B cell (primary cell): Measurements from ENCODE around the gene TCF7. TPM values are rescaled to one million over a fixed set of nuclear protein-coding genes. Genes with fewer than 3 reads are reported as not detected.

ENCODE experiments used
- ATAC-seq: fragments of 200-7000 bp; cut with Tn5 transposase; one replicate; pipeline ENCODE4 v1.10.0; 2021; ENCODE audit warnings: low read depth, mild to moderate bottlenecking, moderate number of reproducible peaks, moderate library complexity
- CTCF ChIA-PET: fragments of 350-600 bp; sonication (Branson Sonifier 250); formaldehyde crosslinking; loops from one replicate; lab custom pipeline; 2021; ENCODE audit warnings: antibody characterized with exemption, inconsistent platforms; lab: Charles Lee
- POLR2A ChIA-PET: fragments of 350-600 bp; sonication (Branson Sonifier 250); formaldehyde crosslinking; loops from one replicate; lab custom pipeline; 2021; ENCODE audit warnings: antibody characterized with exemption; lab: Charles Lee
- DNase-seq: peaks from one replicate; pipeline ENCODE4 v3.0.0; 2013
- H2AFZ ChIP-seq: 2 replicates; pipeline ENCODE4 v1.6.1; 2012; ENCODE audit warnings: mild to moderate bottlenecking, low read depth, low read length; ENCODE audit not compliant: insufficient read depth, poor library complexity, severe bottlenecking
- H3K27ac ChIP-seq, 2 donors: 1 replicate in 1 of 2; 2 replicates in 1 of 2; pipeline ENCODE4 v1.5.1; 2012 to 2013; ENCODE audit warnings: low read length in 2 of 2, mild to moderate bottlenecking in 2 of 2, moderate library complexity in 1 of 2
- H3K27me3 ChIP-seq, 4 experiments: fragments of 200-600 bp in 1 of 4; sonication (generic) in 1 of 4; replicated peaks in 1 of 4; 1 replicate in 2 of 4; 2 replicates in 2 of 4; pipeline versions ENCODE4 v1.6.1 to v1.7.0; 2013 to 2016; ENCODE audit warnings: low read length in 3 of 4, mild to moderate bottlenecking in 2 of 4, mixed read lengths in 1 of 4, moderate library complexity in 1 of 4; ENCODE audit not compliant: insufficient read depth in 4 of 4, control insufficient read depth in 3 of 4; ENCODE audit errors: control extremely low read depth in 1 of 4
- H3K36me3 ChIP-seq, 2 experiments: replicated peaks in 1 of 2; 1 replicate in 1 of 2; 2 replicates in 1 of 2; pipeline versions ENCODE4 v1.6.1 to v1.7.1; 2013; ENCODE audit warnings: low read length in 1 of 2; ENCODE audit not compliant: insufficient read depth in 2 of 2, control insufficient read depth in 1 of 2; ENCODE audit errors: control extremely low read depth in 1 of 2, extremely low read depth in 1 of 2
- H3K4me1 ChIP-seq, 2 donors: fragments of 200-600 bp in 1 of 2; sonication (generic) in 1 of 2; 1 replicate in 1 of 2; 2 replicates in 1 of 2; pipeline versions ENCODE4 v1.5.1 to v1.6.1; 2013 to 2017; ENCODE audit warnings: low read length in 2 of 2; ENCODE audit not compliant: control insufficient read depth in 2 of 2, insufficient read depth in 2 of 2
- H3K4me2 ChIP-seq: replicated peaks from 2 replicates; pipeline ENCODE3; 2012; ENCODE audit warnings: mild to moderate bottlenecking, low read depth, low read length; ENCODE audit not compliant: poor library complexity, severe bottlenecking
- H3K4me3 ChIP-seq, 5 experiments: fragments of 200-600 bp in 1 of 5; sonication (generic) in 1 of 5; 1 replicate in 3 of 5; 2 replicates in 2 of 5; pipeline versions ENCODE4 v1.5.1 to v1.7.0; 2011 to 2016; ENCODE audit warnings: low read length in 4 of 5, mild to moderate bottlenecking in 4 of 5, low read depth in 2 of 5, control low read depth in 1 of 5, moderate library complexity in 1 of 5; ENCODE audit not compliant: insufficient read depth in 1 of 5; ENCODE audit errors: control extremely low read depth in 1 of 5, extremely low read depth in 1 of 5
- H3K79me2 ChIP-seq: fragments of 200-600 bp; sonication (generic); one replicate; pipeline ENCODE4 v1.6.0; 2016; ENCODE audit warnings: low read length; ENCODE audit not compliant: control insufficient read depth, insufficient read depth
- H3K9ac ChIP-seq: fragments of 200-600 bp; sonication (generic); 2 replicates; pipeline ENCODE4 v1.6.1; 2017; ENCODE audit warnings: mild to moderate bottlenecking, low read length, moderate library complexity
- H3K9me3 ChIP-seq, 3 donors: one replicate each; pipeline versions ENCODE4 v1.6.1 to v1.7.1; 2013; ENCODE audit warnings: low read length in 2 of 3; ENCODE audit not compliant: control insufficient read depth in 2 of 3, insufficient read depth in 1 of 3; ENCODE audit errors: control extremely low read depth in 1 of 3
- H4K20me1 ChIP-seq: 2 replicates; pipeline ENCODE4 v1.6.0; 2012; ENCODE audit warnings: mild to moderate bottlenecking, low read length; ENCODE audit not compliant: insufficient read depth, control insufficient read depth, poor library complexity, severe bottlenecking
- H3K27ac Mint-ChIP-seq: one replicate; pipeline ENCODE4 v1.8.0; 2021; ENCODE audit warnings: mixed read lengths
- H3K27me3 Mint-ChIP-seq: one replicate; pipeline ENCODE4 v1.8.0; 2021; ENCODE audit warnings: mixed read lengths
- H3K4me1 Mint-ChIP-seq: one replicate; pipeline ENCODE4 v1.8.0; 2021; ENCODE audit warnings: mixed read lengths
- H3K4me3 Mint-ChIP-seq: one replicate; pipeline ENCODE4 v1.8.0; 2021; ENCODE audit warnings: mixed read lengths
- H3K9me3 Mint-ChIP-seq: one replicate; pipeline ENCODE4 v1.8.0; 2022; ENCODE audit warnings: mixed read lengths; ENCODE audit not compliant: insufficient read depth
- CTCF ChIP-seq: fragments of 200-600 bp; IDR thresholded peaks from one replicate; pipeline ENCODE4 v1.8.0; 2022; ENCODE audit warnings: antibody characterized with exemption, mild to moderate bottlenecking
- EZH2 ChIP-seq: IDR thresholded peaks from 2 replicates; pipeline ENCODE4 v1.6.1; 2012; ENCODE audit warnings: borderline replicate concordance, low read depth, mild to moderate bottlenecking, moderate library complexity, low read length; ENCODE audit not compliant: insufficient read depth, poor library complexity, severe bottlenecking
- WGBS: methylation state at CpG from one replicate; pipeline ENCODE4 v1.1.5; 2013; ENCODE audit warnings: missing lambda C conversion rate; ENCODE audit not compliant: insufficient coverage; 5-methylcytosine and 5-hydroxymethylcytosine counted together
- intact Hi-C: fragments of 100-400 bp; cut with micrococcal nuclease; formaldehyde crosslinking; loops from one replicate; pipeline ENCODE4 v1.10.0; 2022
- polyA plus RNA-seq: library from polyadenylated mRNA; depleted of rRNA; stranded (reverse); fragments of >200 nt; gene quantifications from 2 replicates; pipeline ENCODE4 v1.2.3, GENCODE V29; 2012
- total RNA-seq, 2 donors: library from RNA; stranded (reverse); fragments of 120-200 nt in 1 of 2; gene quantifications; 1 replicate in 1 of 2; 2 replicates in 1 of 2; pipeline versions ENCODE4 v1.2.3 to v1.2.4, GENCODE V29; 2013 to 2022

Gene TCF7
- total and polyA plus RNA-seq, 2 donors (not counting 1 experiment from before 2014, with no cell fraction given): 26.8 to 61.1 TPM

GRCh38 chr5:134176511-134177368 is 62.3 kb downstream of the TCF7 start, which contains the start of gene SKP1:
Gene SKP1, minus strand, starts transcription at chr5:134176950. Its CDS starts 2,928 bp downstream, at chr5:134174022.
- H3K4me1 ChIP-seq: peaks cover 25 to 27% of the 10 kb centered on the region in 2 donors
- H3K4me1 Mint-ChIP-seq: peaks cover 29% of the 10 kb centered on the region
- intact Hi-C loops: loop anchor here (1.0 to 5.0 kb wide), 7 partner anchors 50 to 728 kb away; partner anchors contain the start of genes CAMLG, DDX46, JADE2 and PCBD2

More at GRCh38 chr5:134176511-134177368, 62.3 kb downstream of the TCF7 start, which contains the start of gene SKP1:
- peak within 1 kb of the TSS; percentile 98 for H2AFZ ChIP-seq
- peaks cover 57% of the 10 kb centered on the region for H3K79me2 ChIP-seq
- H3K4me2 ChIP-seq: peak within 1 kb of the TSS; percentile 86
- no peaks in the 10 kb centered on the region for H3K9me3 Mint-ChIP-seq
- H3K4me3 Mint-ChIP-seq: peak within 1 kb of the TSS; percentile 96
- peak within 1 kb of the TSS; percentile 73 to 100 (median 93) for H3K4me3 ChIP-seq
- peak within 1 kb of the TSS; percentile 98 for H3K27ac Mint-ChIP-seq
- peaks cover 8 to 17% of the 10 kb centered on the region in 2 experiments for H3K36me3 ChIP-seq
- H4K20me1 ChIP-seq: peaks cover 45% of the 10 kb centered on the region
- no peaks in the 10 kb centered on the region for H3K27me3 Mint-ChIP-seq
- WGBS: under 1% methylated on average over 92 of the region's 92 CpGs
- peak; percentile 95 for DNase-seq
- H3K27ac ChIP-seq: peak within 1 kb of the TSS; percentile 98 to 100
- ChIA-PET POLR2A (interaction anchor here (0.6 to 2.7 kb wide), 11 partner anchors 18 to 728 kb away, joined by 3 to 35 read pairs (median 3); partner anchors contain the start of genes CAMLG, CDKL3, JADE2 and PCBD2), CTCF (interaction anchor here (1.0 to 2.3 kb wide), 6 partner anchors 10 to 410 kb away, joined by 3 to 7 read pairs (median 3); partner anchors contain the start of gene PPP2CA)
- H3K9me3 ChIP-seq: no peaks in the 10 kb centered on the region
- H3K27me3 ChIP-seq: no peaks in the 10 kb centered on the region
- peak within 1 kb of the TSS; percentile 100 for H3K9ac ChIP-seq
- TF ChIP-seq CTCF: no peak
- no peak for TF ChIP-seq EZH2
- peak; percentile 86 for ATAC-seq
